HG02852 (cell line): ENCODE results near the gene CIAO2A.
"Not testable (repeated sequence)": the region's sequence is repeated elsewhere in the genome, so short reads cannot be mapped to it uniquely, and the experiment has no call there.

Experiments used
- ATAC-seq: cut with Tn5 transposase; IDR thresholded peaks from one replicate; pipeline ENCODE4 v1.9.1; 2021; ENCODE audit warnings: mild to moderate bottlenecking, moderate library complexity; ENCODE audit not compliant: unreplicated experiment

CIAO2A gene

GRCh38 chr15:64072812-64073211 lies 20.8 kb downstream of the CIAO2A start:
- no peak for ATAC-seq

- no peak for ATAC-seq
These were observed 21.5 kb downstream of the CIAO2A start for GRCh38 chr15:64071931-64072765.

GRCh38 chr15:64070965-64071851 lies 22.4 kb downstream of the CIAO2A start:
- ATAC-seq, result no peak

GRCh38 chr15:64070106-64070505 lies 23.5 kb downstream of the CIAO2A start:
- no peak for ATAC-seq

GRCh38 chr15:64068133-64068532 lies 25.5 kb downstream of the CIAO2A start:
- no peak for ATAC-seq

- ATAC-seq, result no peak
These were observed 26.0 kb downstream of the CIAO2A start for GRCh38 chr15:64067564-64068030.

- ATAC-seq, result no peak
These were observed 27.2 kb downstream of the CIAO2A start for GRCh38 chr15:64066451-64066850.

GRCh38 chr15:64060716-64061115 lies 32.9 kb downstream of the CIAO2A start:
- no peak for ATAC-seq

- not testable (repeated sequence) for ATAC-seq
These were observed 34.5 kb downstream of the CIAO2A start for GRCh38 chr15:64059104-64059503.

GRCh38 chr15:64058279-64058678 lies 35.4 kb downstream of the CIAO2A start:
- no peak for ATAC-seq

GRCh38 chr15:64053674-64054073 lies 40.0 kb downstream of the CIAO2A start:
- ATAC-seq, result not testable (repeated sequence)

GRCh38 chr15:64052925-64053491 lies 40.6 kb downstream of the CIAO2A start:
- no peak for ATAC-seq

GRCh38 chr15:64051407-64052259 lies 42.0 kb downstream of the CIAO2A start:
- no peak for ATAC-seq

- no peak for ATAC-seq
These were observed 42.6 kb downstream of the CIAO2A start for GRCh38 chr15:64051093-64051402.

- no peak for ATAC-seq
These were observed 43.2 kb downstream of the CIAO2A start for GRCh38 chr15:64050281-64051092.

- no peak for ATAC-seq
These were observed 44.7 kb downstream of the CIAO2A start for GRCh38 chr15:64048781-64049460.

GRCh38 chr15:64046421-64047153 lies 47.1 kb downstream of the CIAO2A start, which contains the start of gene DAPK2:
TSS of gene DAPK2 (minus strand) at chr15:64046485. CDS start at chr15:64040261, 6,224 bp downstream.
- ATAC-seq, result peak; percentile 64

- peak; percentile 18 for ATAC-seq
These were observed 47.7 kb downstream of the CIAO2A start for GRCh38 chr15:64045774-64046420.
